ENCODE results near the gene ITGB3BP.
"Not testable (repeated sequence)": the region's sequence is repeated elsewhere in the genome, so short reads cannot be mapped to it uniquely, and the experiment has no call there.

Gene ITGB3BP

GRCh38 chr1:63533931-63534330 is 10.9 kb upstream of the ITGB3BP start:
- Mint-ChIP-seq H3K9me3 (no peaks in the 10 kb centered on the region), H3K4me1 (no peaks in the 10 kb centered on the region), H3K27ac (no peak overlapping the region), H3K27me3 (no peaks in the 10 kb centered on the region), H3K36me3 (peaks cover 6% of the 10 kb centered on the region), H3K4me3 (no peak overlapping the region)
- no peak for ATAC-seq

DNA sequence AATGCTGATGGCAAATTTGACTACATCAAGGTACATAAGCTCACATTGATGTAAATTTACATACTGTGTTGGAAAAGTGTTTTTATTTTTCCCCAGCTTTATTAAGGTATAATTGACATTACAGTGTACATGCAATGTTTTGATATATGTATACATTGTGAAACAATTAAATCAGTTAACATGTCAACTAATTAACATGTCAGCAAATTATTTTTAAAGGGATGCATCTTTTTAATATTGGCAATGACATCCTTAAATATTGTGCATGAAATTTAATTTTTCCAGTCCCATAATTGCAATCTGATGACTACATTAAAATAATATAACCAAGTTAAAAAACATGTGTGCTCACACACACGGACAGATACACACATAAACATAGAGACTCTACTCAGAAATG is 9.7 kb upstream of the ITGB3BP start:
- ATAC-seq = no peak

GRCh38 chr1:63524201-63524600 is 1.2 kb upstream of the ITGB3BP start:
- H3K4me1 Mint-ChIP-seq = peaks cover 37% of the 10 kb centered on the region

More for the DNA sequence above, 9.7 kb upstream of the ITGB3BP start:
- Mint-ChIP-seq H3K9me3 (no peaks in the 10 kb centered on the region), H3K27ac (no peak overlapping the region), H3K4me1 (no peaks in the 10 kb centered on the region), H3K36me3 (peaks cover 13% of the 10 kb centered on the region), H3K27me3 (no peaks in the 10 kb centered on the region), H3K4me3 (no peak overlapping the region)

GRCh38 chr1:63523738-63524137 is 713 bp upstream of the ITGB3BP start:
- H3K27ac Mint-ChIP-seq = peak overlapping the region; percentile 99
- H3K4me3 Mint-ChIP-seq = peak overlapping the region; percentile 91
- peak; percentile 11 for ATAC-seq
- peaks cover 37% of the 10 kb centered on the region for H3K4me1 Mint-ChIP-seq
- H3K36me3 Mint-ChIP-seq = peaks cover 13% of the 10 kb centered on the region
- no peaks in the 10 kb centered on the region for H3K27me3 Mint-ChIP-seq
- no peaks in the 10 kb centered on the region for H3K9me3 Mint-ChIP-seq

More at GRCh38 chr1:63524201-63524600, 1.2 kb upstream of the ITGB3BP start:
- peak overlapping the region; percentile 91 for H3K4me3 Mint-ChIP-seq
- no peaks in the 10 kb centered on the region for H3K9me3 Mint-ChIP-seq
- no peak for ATAC-seq
- peak overlapping the region; percentile 99 for H3K27ac Mint-ChIP-seq
- peaks cover 13% of the 10 kb centered on the region for H3K36me3 Mint-ChIP-seq
- H3K27me3 Mint-ChIP-seq = no peaks in the 10 kb centered on the region

- no peak overlapping the region for H3K4me3 Mint-ChIP-seq
- H3K36me3 Mint-ChIP-seq = peaks cover 7% of the 10 kb centered on the region
- no peak for ATAC-seq
- H3K4me1 Mint-ChIP-seq = peaks cover 28% of the 10 kb centered on the region
- no peak overlapping the region for H3K27ac Mint-ChIP-seq
- no peaks in the 10 kb centered on the region for H3K9me3 Mint-ChIP-seq
- no peaks in the 10 kb centered on the region for H3K27me3 Mint-ChIP-seq
Observed at GRCh38 chr1:63516629-63517028, 6.4 kb downstream of the ITGB3BP start.

DNA sequence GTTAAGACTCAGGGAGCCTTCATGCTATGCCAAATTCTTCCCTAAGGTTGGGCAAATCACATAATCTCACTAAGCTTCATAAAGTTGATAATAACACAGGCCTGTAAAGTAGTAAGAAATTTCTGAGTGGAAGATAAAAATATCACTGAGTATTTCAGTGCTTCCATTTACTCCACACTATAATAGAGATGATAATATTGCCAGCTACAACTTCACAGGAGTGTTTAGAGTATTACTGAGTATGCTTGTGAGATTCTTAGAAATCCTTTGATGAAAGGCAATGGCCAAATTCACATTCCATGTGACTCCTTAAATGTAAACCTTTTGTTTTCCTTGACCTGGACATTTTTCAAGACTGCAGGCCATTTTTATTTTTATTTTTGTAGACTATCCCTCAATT is 10.4 kb downstream of the ITGB3BP start:
- no peak for ATAC-seq
- peaks cover 7% of the 10 kb centered on the region for H3K36me3 Mint-ChIP-seq
- H3K4me1 Mint-ChIP-seq = peaks cover 11% of the 10 kb centered on the region
- no peak overlapping the region for H3K4me3 Mint-ChIP-seq
- H3K9me3 Mint-ChIP-seq = no peaks in the 10 kb centered on the region
- no peaks in the 10 kb centered on the region for H3K27me3 Mint-ChIP-seq
- H3K27ac Mint-ChIP-seq = no peak overlapping the region

DNA sequence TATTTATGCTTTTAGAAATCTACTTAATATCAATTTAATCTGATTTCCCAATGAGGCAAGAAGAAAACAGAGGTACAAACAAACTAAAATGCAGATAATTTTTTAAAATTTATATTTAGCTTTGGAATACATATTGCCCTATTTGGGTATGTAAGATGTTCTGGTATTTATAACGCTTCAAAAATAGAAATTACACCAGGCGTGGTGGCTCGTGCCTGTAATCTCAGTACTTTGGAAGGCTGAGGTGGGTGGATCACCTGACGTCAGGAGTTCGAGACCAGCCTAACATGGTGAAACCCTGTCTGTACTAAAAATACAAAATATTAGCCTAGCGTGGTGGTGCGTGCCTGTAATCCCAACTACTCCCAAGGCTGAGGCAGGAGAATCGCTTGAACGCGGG is 13.3 kb downstream of the ITGB3BP start:
- Mint-ChIP-seq H3K4me3 (no peak overlapping the region), H3K27ac (no peak overlapping the region), H3K36me3 (peaks cover 29% of the 10 kb centered on the region), H3K27me3 (no peaks in the 10 kb centered on the region), H3K9me3 (no peaks in the 10 kb centered on the region), H3K4me1 (no peaks in the 10 kb centered on the region)
- ATAC-seq = no peak

GRCh38 chr1:63506782-63507181 is 16.2 kb downstream of the ITGB3BP start:
- H3K27ac Mint-ChIP-seq = no peak overlapping the region
- peaks cover 30% of the 10 kb centered on the region for H3K36me3 Mint-ChIP-seq
- H3K4me3 Mint-ChIP-seq = no peak overlapping the region
- no peak for ATAC-seq
- H3K27me3 Mint-ChIP-seq = no peaks in the 10 kb centered on the region
- peaks cover 2% of the 10 kb centered on the region for H3K9me3 Mint-ChIP-seq
- no peaks in the 10 kb centered on the region for H3K4me1 Mint-ChIP-seq

DNA sequence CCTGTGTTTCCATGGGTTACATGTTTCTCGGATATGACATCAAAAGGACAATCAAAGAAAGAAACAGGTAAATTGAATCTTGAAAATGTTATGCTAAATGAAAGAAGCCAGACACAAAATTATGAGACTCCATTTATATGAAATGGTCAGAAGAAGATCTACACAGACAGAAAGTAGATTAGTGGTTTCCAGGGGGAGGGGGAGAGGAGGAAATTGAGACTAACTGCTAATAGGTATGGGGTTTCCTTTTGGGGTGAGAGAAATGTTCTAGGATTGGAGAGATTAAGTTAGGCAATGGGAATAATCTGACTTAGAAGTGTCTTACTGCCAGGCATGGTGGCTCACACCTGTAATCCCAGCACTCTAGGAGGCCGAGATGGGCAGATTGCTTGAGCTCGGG is 21.8 kb downstream of the ITGB3BP start:
- Mint-ChIP-seq H3K4me1 (peaks cover 13% of the 10 kb centered on the region), H3K36me3 (peaks cover 56% of the 10 kb centered on the region), H3K9me3 (peaks cover 2% of the 10 kb centered on the region), H3K27ac (no peak overlapping the region), H3K27me3 (no peaks in the 10 kb centered on the region), H3K4me3 (no peak overlapping the region)
- no peak for ATAC-seq

DNA sequence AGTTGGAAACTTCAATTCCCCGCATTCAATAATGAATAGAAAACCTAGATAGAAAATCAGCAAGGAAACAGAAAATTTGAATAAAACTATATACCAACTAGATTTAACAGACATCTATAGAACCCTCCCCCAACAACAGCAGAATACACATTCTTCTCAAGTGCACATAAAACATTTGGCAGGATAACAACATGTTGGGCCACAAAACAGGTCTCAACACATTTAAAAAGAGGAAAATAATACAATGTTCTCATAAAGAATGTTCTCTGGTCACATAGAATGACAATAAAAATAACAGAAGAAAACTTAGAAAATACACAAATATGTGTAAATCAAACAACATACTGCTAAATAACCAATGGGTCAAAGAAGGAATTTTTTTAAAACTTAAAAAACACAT is 24.9 kb downstream of the ITGB3BP start:
- Mint-ChIP-seq H3K4me3 (no peak overlapping the region), H3K4me1 (peaks cover 13% of the 10 kb centered on the region), H3K36me3 (peaks cover 42% of the 10 kb centered on the region), H3K27me3 (no peaks in the 10 kb centered on the region), H3K27ac (no peak overlapping the region), H3K9me3 (peaks cover 2% of the 10 kb centered on the region)
- ATAC-seq = no peak

- H3K9me3 Mint-ChIP-seq = peaks cover 2% of the 10 kb centered on the region
- H3K4me1 Mint-ChIP-seq = peaks cover 16% of the 10 kb centered on the region
- H3K27me3 Mint-ChIP-seq = no peaks in the 10 kb centered on the region
- no peak overlapping the region for H3K4me3 Mint-ChIP-seq
- no peak overlapping the region for H3K27ac Mint-ChIP-seq
- H3K36me3 Mint-ChIP-seq = peaks cover 44% of the 10 kb centered on the region
- no peak for ATAC-seq
Observed at GRCh38 chr1:63497577-63497976, 25.4 kb downstream of the ITGB3BP start.

GRCh38 chr1:63487336-63488065 is 35.5 kb downstream of the ITGB3BP start:
- H3K27ac Mint-ChIP-seq = no peak overlapping the region
- no peaks in the 10 kb centered on the region for H3K9me3 Mint-ChIP-seq
- H3K27me3 Mint-ChIP-seq = no peaks in the 10 kb centered on the region
- no peak overlapping the region for H3K4me3 Mint-ChIP-seq
- ATAC-seq = no peak
- H3K36me3 Mint-ChIP-seq = peaks cover 31% of the 10 kb centered on the region
- H3K4me1 Mint-ChIP-seq = peaks cover 4% of the 10 kb centered on the region

- Mint-ChIP-seq H3K4me3 (no peak overlapping the region), H3K27me3 (no peaks in the 10 kb centered on the region), H3K27ac (no peak overlapping the region), H3K9me3 (no peaks in the 10 kb centered on the region), H3K4me1 (no peaks in the 10 kb centered on the region), H3K36me3 (peaks cover 28% of the 10 kb centered on the region)
- no peak for ATAC-seq
Observed at GRCh38 chr1:63486629-63487028, 36.4 kb downstream of the ITGB3BP start.

DNA sequence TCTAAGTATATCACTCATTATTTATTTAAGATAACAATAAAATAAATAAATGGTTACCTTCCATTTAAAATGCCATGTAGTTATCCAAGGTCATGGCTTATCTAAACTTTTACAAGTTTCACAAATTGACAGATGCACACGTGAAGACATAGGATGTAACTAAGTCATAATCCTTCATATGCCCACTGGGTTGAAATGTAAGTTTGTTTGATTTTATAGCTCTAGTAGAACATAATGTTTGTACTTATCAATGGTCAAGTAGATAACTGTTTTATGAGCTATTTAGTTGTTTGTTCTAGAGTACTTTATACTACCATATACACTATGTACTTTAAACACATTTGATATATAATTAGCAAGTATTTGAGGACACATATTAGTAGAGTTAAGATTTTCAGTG is 43.0 kb downstream of the ITGB3BP start:
- H3K4me3 Mint-ChIP-seq = no peak overlapping the region
- no peaks in the 10 kb centered on the region for H3K9me3 Mint-ChIP-seq
- no peak overlapping the region for H3K27ac Mint-ChIP-seq

DNA sequence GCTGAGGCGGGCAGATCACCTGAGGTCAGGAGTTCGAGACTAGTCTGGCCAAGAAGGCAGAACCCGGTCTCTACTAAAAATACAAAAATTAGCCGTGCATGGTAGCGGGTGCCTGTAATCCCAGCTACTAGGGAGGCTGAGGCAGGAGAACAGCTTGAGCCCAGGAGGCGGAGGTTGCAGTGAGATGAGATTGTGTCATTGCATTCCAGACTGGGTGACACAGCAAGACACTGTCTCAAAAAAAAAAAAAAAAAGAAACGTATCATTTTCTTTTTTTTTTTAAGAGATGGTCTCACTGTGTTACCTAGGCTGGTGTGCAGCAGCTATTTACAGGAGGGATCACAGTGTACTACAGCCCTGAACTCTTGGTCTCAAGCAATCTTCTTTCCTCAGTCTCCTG is 47.3 kb downstream of the ITGB3BP start:
- Mint-ChIP-seq H3K9me3 (no peaks in the 10 kb centered on the region), H3K27ac (no peak overlapping the region), H3K4me1 (no peaks in the 10 kb centered on the region), H3K27me3 (no peaks in the 10 kb centered on the region), H3K36me3 (peaks cover 38% of the 10 kb centered on the region), H3K4me3 (no peak overlapping the region)
- ATAC-seq = no peak

More for the DNA sequence above, 43.0 kb downstream of the ITGB3BP start:
- Mint-ChIP-seq H3K36me3 (peaks cover 35% of the 10 kb centered on the region), H3K27me3 (no peaks in the 10 kb centered on the region), H3K4me1 (no peaks in the 10 kb centered on the region)
- ATAC-seq = no peak

GRCh38 chr1:63468683-63469082 is 54.3 kb downstream of the ITGB3BP start:
- ATAC-seq, H3K4me3 Mint-ChIP-seq, H3K4me1 Mint-ChIP-seq, H3K9me3 Mint-ChIP-seq, H3K27ac Mint-ChIP-seq, H3K27me3 Mint-ChIP-seq: not testable (repeated sequence)
- H3K36me3 Mint-ChIP-seq = peaks cover 44% of the 10 kb centered on the region

Data from stimulated activated memory B cell treated with anti-CD40 and anti-IgM and Interleukin-4, amounts not matched to agents 10 μg/mL and 1 μg/mL and 100 μg/mL, for 72 hours (primary cell).